Left renal pelvis (tissue), 4 donors: Measurements from ENCODE around the gene PTPN23. TPM values are rescaled to one million over a fixed set of nuclear protein-coding genes. Genes with fewer than 3 reads are reported as not detected.
"Not testable (repeated sequence)": the region's sequence is repeated elsewhere in the genome, so short reads cannot be mapped to it uniquely, and the experiment has no call there.

Experiments
- DNase-seq, 4 donors: peaks; one replicate each; pipeline ENCODE4 v3.0.0-alpha.2; 2013; ENCODE audit warnings: low read depth in 4 of 4, low spot score in 3 of 4
- polyA plus RNA-seq, 4 donors: library from polyadenylated mRNA; unstranded; fragments of 120-200 nt; gene quantifications; one replicate each; pipeline ENCODE4 v1.2.1, GENCODE V29; 2013; ENCODE audit not compliant: insufficient read length in 4 of 4

Gene PTPN23
- polyA plus RNA-seq, 4 donors, result 21.3 to 35.0 (median 27.2) TPM

DNA sequence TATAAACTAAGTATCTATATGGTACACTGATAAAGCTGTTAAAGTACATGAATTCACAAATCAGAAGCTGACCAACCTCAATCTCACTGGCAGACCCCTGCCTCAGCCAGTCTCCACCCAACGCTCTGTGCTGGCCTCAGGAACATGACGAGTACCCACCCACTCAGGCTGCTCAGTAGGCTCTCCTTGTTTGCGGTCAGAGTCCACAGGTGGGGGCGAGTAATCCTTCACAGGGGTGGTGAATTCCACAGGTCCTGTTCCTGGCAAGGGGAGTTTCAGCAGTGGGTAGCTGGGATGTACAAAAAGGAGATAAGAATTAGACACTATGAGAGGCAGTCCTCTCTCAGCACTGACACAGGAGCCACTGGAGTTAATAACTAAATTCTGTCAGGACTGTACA, 54.0 kb downstream of the PTPN23 start:
- DNase-seq, result no peak

DNA sequence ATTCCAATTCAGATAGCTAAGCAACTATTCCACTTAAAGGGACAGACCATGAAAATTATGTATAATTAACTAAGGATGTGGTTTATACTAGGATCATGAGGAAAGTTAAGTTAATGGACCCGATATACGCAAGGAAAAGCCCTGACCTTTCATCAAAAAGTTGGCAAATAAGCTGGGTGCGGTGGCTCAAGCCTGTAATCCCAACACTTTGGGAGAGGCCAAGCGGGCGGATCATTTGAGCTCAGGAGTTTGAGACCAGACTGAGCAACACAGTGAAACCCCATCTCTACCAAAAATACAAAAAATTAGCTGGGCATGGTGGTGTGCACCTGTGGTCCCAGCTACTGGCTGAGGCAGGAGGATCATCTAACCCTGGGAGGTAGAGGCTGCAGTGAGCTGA, 55.4 kb downstream of the PTPN23 start:
- DNase-seq, result no peak

DNA sequence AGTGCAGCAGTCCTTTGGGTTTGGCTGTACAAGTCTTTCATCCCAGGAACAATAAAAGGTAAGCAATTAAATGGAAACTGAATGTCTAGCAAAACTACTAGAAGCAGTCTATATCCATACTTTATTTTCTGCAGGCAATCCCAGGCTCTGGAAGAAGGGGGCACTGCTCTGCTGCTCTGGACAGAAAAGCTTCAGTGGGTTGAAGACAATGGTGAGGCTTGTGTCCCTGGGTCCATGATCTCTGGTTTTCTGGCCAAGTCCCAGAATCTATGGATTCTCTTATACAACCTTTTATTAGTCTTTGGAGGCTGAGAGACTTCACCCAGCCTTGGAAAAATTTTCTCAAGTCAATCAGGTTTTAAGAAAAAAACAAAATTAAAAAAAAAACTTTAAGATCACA, 59.3 kb downstream of the PTPN23 start:
- no peak for DNase-seq

DNA sequence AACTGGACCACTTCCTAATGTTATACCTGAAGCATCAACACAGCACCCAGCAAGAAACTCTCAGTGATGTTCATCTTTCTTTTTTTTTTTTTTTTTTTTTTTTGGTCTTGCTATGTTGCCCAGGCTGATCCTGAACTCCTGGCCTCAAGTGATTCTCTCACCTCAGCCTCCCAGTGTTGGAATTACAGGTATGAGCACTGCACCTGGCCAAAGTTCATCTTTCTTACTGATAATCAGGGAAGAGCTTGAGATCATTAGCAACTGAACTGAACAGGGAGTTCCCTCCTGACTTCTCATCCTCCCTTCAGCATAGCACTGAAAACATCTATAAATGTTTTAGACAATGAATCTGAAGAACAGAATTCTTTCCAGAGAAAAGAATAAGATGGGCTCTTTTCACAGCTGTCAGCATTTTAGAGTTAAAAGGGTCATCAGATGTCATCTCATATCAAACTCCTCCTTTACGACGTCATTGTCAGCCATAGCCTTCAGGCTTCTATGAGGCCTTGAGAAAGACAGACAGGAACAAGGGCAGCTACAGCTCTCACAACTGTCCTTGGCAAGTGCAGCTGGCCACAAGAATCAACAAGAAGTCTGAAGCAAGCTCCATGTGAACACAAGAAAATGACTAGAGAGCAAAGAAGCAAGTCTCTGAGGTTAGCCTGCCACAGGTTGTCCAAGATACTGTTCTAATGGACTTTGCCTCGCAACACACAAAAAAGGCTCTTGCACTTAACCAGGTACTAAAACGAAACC, 61.2 kb downstream of the PTPN23 start:
- DNase-seq, result no peak

DNA sequence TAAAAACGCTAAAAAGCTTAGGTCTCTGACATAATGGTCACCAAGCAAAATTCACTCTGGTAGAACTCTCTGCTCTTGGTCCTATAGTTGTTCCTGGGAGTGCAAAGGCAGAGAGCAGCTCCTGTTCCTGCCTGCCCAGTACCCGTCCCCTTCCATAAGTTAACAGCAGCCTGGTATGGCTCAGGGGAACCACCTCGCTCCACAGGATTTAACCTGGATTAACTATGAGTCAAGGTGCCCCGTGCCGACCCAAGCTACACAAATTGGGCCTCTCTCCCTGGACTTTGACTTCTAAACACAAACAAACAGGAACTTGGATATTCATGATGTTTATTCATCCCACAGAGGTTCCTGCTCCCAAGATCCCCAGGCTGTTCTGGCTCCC, 62.8 kb downstream of the PTPN23 start:
- DNase-seq, result no peak

DNA sequence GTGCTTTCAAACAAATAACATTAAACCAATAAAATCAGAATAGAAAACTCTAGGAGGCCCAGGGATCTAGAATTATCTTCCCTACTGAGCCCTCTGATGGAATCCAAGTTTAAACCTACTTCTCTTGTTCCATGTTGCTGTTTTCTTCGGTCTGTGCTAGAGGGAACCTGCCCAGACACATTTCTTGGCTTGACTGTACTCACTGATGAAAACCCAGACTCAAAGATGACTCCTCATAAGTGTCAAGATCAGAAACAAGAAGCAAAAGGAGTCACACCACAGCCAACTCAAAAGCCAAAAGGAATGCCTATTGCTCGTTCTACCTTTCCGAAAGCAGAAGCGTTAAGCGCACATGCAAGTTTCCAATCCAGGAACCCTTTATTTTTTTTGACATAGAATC, 63.3 kb downstream of the PTPN23 start:
- DNase-seq, result no peak

DNA sequence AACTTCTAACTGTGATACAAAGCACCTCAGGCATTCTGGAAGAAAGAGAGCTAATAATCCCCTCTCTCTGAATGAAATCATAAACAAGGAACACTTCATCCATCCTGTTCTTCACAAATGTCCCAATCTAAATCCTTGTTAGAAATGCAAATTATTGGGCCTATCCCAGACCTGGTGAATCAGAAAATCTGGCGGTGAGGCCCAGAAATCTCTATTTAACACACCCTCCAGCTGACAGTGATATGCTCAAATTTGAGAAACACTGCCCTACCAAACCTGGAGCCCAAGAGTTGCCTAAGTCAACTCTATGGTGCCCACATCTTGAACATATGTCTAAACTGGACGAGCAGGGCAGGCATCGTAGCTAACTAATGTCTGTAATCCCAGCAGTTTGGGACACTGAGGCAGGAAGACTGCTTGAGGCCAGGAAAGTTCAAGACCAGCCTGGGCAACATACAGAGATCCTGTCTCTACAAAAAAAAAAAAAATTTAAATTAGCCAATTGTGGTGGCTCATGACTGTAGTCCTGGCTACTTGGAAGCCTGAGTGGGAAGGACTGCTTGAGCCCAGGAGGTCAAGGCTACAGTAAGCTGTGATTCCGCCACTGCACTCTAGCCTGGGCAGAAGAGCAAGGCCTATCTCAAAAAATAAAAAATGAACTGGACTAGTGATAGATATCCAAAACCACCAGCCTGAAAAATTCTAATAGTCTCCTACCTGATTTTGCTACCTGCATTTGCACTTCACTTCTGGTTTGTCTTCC, 71.8 kb downstream of the PTPN23 start:
- no peak for DNase-seq

DNA sequence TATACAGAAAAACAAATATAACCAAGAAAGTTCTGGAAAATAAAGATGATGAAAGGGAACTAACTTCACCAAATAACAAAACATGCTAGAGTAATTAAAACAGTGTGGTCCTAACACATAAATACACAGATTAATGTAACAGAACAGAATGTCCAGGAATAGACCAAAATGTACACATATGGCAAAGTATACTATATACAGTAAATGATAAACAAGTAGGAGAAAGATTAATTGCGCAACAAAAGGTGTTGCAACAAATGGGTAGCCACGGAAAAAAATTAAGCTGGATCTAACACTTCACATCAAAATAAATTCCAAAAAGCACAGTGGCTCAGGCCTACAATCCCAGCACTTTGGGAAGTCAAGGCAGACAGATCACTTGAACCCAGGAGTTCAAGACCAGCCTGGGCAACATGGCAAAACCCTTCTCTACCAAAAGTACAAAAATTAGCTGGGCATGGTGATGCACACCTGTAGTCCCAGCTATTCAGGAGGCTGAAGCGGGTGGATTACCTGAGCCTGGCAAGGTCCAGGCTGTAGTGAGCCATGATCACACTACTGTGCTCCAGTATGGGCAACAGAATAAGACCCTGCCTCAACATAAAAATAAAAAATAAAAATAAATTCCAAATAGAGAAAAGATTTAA, 75.1 kb downstream of the PTPN23 start:
- no peak for DNase-seq

DNA sequence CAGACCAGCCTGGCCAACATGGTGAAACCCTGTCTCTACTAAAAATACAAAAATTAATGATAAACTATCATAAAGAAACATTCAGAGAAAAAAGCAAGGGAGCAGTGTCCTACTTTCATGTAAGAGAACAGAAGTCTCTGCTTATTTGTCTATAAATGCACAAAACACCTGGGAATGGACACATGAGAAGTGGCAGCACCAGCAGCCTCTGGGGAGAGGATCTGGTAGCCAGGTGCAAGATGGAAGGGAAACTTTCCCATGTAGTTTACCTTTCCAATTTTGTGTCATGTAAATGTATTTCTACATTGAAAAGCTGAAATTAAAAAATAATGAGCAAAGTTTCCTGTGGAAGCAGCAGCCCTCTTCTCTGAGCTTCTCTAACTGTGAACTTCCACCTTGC, 76.2 kb downstream of the PTPN23 start:
- DNase-seq, result no peak

DNA sequence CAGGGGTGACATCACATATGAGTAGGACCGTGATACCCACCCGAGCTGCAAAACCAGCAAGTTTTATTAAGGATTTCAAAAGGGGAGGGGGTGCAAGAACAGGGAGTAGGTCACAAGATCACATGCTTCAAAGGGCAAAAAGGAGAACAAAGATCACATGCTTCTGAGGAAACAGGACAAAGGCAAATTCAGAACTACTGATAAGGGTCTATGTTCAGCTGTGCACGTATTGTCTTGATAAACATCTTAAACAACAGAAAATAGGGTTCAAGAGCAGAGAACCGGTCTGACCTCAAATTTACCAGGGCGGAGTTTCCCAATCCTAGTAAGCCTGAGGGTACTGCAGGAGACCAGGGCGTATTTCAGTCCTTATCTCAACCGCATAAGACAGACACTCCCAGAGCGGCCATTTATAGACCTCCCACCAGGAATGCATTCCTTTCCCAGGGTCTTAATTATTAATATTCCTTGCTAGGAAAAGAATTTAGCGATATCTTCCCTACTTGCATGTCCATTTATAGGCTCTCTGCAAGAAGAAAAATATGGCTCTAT, 78.8 kb downstream of the PTPN23 start:
- not testable (repeated sequence) for DNase-seq

Other genes with a start within 250 kb of the PTPN23 start
- gene SETD2, start 216.9 kb upstream of the PTPN23 start, polyA plus RNA-seq, result 10 to 100 TPM; 62.7 to 73.8 (median 66.8) TPM
- 10 to 100 TPM in 3 of 4 donors, 1 to 10 TPM in 1; 7.6 to 23.5 (median 21.9) TPM for gene KIF9, start 98.2 kb upstream of the PTPN23 start, polyA plus RNA-seq
- gene KLHL18, start 98.1 kb upstream of the PTPN23 start, polyA plus RNA-seq, result 10 to 100 TPM; 12.2 to 15.4 (median 12.8) TPM
- 10 to 100 TPM; 62.9 to 88.9 (median 73.0) TPM for gene SCAP, start 94.9 kb downstream of the PTPN23 start, polyA plus RNA-seq
- gene ELP6, start 132.7 kb downstream of the PTPN23 start, polyA plus RNA-seq, result 10 to 100 TPM; 33.3 to 48.2 (median 39.4) TPM
- 1 to 10 TPM in 2 of 4 donors, under 1 TPM in 2; 0.93 to 3.1 (median 1.2) TPM for gene CSPG5, start 197.8 kb downstream of the PTPN23 start, polyA plus RNA-seq